DMS114 treated with DMSO at 0.1 percent for 48 hours (cell line): ENCODE data around the gene SUMF1.
"Not testable (repeated sequence)": the region's sequence is repeated elsewhere in the genome, so short reads cannot be mapped to it uniquely, and the experiment has no call there.

ENCODE experiments used
- DNase-seq: peaks from one replicate; lab custom pipeline; 2025; ENCODE audit not compliant: unreplicated experiment; lab: John Stamatoyannopoulos, UW

Gene SUMF1

DNA sequence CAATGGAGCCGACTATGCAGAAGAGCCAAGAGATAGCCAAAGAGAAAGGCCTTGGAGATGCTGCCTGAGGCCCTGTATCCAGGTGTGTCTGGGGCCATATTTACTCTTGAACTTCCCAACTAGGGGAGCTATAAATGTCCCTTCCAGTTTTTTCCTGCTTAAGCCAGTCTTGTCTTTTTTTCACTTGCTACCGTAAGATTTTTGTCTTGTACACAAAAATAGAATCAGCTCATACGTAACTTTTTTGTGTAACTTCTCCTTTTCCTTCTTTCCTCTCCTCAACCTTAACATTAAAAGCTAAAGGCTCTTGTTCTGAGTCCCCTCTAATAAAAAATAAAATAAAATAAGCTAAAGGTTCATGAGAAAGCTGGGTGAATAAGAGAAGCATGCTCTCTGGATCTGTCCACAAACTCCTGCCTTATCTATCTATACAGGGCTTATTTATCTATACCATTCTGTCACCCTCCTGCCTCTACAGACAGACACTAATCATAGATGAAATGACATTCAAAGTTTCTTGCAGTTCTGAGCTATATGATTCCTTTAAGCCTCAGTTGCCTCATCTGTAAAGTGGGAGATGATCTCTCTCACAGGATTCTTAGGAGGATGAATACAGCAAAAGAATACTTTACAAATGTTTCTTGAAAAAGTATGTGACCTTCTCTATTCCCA is 4.6 kb downstream of the SUMF1 start:
- no peak for DNase-seq

DNA sequence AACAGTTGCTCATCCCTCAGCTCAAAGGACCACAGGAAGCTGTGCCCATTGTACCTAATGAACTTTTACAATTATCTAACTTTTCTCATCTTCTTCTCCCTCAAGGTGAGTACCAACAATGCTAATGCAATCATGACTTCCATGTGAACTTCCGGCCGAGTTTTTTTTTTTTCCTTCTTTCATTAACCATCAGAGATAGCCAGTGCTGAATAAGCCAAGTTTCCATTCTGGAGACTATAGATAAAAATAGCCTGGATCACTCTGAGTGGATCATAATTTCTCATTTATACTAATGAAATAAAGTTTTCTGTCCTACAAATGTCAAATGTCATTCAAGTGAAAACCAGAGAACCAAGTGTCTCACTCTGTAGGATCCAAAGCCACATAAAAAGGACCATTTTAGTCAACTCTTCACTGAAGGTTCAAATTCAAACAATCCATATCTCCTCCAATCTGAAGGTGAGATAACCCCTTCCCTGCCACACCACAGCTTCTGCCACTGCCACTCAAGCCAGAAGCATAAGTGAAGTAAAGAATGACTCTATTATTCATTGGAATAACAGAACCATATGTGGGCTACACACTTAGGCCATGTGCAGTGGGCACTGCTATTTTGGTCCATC is 5.5 kb downstream of the SUMF1 start:
- DNase-seq: no peak

DNA sequence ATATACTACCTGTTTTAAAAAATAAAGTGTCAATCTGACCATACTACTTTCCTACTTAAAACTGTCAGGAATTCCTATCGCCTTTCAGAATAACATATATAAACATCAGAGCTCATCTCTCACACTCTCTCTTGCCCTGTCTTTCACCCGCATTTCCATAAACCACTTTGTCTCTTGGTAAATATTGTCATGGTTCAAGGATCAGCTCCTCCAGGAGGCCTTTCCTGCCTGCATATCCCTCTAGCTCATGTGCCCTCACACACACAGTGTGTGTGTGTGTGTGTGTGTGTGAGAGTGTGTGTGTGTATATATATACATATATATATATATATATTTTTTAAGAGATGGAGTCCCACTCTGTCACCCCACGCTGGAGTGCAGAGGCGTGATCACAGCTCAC is 6.7 kb downstream of the SUMF1 start:
- no peak for DNase-seq

DNA sequence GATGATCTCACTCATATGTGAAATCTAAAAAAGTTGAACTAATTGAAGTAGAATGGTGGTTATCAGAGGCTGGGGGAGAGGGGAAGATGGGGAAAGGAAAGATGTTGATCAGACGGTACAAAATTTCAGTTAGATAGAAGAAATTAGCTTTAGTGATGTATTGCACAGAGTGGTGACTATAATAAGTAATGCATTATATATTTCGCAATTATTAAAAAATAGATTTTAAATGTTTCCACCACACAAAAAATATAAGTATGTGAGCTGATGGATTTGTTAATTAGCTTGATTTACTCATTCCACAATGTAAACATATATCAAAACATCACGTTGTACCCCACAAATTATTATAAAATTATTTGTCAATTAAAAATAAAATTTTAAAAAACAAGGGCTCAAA is 8.1 kb downstream of the SUMF1 start:
- no peak for DNase-seq

DNA sequence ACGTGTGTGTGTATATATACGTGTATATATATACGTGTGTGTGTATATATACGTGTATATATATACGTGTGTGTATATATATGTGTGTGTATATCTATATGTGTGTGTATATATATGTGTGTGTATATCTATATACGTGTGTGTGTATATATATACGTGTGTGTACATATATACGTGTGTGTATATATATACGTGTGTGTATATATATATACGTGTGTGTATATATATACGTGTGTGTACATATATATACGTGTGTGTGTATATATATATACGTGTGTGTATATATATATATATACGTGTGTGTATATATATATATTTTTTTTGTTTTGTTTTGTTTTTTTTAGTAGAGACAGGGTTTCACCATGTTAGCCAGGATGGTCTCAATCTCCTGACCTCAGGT is 10.3 kb downstream of the SUMF1 start:
- DNase-seq: not testable (repeated sequence)

DNA sequence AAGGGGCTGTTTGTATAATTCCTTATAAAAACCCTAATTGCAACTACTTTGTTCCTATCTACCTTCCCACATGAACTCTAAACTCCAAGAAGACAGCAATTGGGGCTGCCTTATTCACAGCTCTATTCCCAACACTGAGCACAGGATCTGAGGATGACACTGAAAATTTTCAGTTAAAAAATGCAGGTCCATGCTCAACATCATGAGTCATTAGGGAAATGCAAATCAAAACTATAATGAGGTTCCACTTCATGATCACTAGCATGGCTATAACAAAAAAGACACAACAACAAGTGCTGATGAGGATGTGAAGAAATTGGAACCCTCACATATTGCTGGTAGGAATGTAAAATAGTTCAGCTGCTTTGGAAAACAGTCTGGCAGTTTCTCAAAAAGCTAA is 12.9 kb downstream of the SUMF1 start:
- DNase-seq: no peak

DNA sequence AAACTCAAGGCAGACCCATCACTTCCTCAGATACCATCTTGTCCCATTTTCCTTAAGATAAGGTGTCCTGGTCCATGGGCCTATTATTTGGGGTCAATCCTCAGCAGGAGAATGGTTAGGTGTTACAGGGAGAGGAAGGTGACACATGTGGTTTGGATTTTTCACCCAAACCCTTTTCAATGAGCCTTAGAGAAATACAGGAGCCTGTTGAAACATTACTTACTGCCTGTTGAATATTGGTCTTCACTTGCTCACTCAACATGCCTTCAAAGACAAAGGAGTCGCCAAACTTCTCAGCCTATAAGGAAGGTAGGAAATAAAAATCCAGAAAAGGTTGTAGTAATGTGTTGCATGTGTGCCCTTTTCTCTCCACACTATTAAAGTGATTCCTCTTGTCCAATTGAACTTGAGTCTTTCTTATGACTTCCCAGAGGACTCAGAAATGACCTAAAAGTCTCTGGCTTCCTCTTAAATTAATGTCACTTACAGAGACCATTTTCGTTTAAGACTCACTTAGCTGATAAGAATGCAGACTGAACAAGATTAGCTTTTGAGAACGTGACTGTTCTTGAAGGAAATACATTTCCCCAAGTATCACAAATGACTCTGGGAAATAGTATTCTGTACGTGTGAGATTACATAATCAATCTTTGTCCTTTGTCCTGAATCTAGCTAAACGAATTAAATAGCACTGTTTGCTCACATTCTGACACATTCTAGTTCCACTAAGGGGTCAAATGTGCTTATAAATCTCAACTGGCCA is 17.8 kb downstream of the SUMF1 start:
- no peak for DNase-seq

DNA sequence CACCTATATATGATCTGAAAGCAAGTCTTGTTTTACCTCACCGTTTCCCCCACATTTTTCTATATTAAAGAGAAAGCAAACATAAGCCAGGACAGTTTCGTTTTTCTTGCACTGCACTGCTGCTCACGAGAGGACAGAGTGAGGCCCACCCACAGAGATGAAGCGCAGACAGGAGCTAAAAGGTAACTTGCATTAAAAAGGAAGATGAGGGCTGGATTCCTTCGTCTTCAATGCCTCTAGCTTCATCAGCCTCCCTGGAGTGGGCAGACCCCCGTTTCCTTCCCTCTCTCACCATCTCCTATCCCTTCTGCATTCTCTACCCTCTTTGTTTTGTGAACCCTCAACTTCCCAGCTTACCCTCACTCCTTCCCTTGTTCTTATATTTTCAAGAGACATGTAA is 18.9 kb downstream of the SUMF1 start:
- DNase-seq: no peak

DNA sequence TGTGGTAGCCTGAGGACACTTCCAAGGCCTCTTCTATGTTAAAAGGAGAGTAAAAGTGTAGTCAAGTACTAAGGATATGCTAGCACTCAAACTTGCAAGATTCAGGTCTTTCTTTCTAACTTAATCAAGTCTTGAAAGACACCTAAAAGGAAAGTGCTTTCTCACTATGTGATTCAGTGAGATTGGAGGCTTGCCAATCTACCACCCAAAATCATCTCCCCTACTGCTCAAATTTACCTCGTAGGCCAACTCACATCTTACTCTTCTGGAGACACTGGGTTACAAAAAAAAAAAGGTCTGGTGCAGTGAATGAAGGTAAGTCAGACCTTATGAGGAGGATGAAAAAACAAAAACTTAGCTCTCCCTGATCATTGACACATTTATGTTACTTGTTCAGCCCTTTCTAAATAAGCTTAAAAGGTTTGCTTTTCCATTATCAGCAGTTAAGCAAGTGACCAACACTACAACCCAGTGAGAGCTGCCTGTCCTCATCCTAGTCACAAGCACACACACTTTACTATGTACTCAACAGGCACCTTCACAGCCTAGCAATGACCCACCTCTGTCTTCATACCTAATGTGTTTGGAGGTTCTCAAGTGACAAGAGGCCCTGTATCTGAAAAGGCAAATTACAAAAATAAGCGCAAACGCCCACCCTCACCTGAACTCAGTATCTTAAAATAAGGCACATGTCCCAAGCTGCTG is 19.6 kb downstream of the SUMF1 start:
- DNase-seq: no peak

DNA sequence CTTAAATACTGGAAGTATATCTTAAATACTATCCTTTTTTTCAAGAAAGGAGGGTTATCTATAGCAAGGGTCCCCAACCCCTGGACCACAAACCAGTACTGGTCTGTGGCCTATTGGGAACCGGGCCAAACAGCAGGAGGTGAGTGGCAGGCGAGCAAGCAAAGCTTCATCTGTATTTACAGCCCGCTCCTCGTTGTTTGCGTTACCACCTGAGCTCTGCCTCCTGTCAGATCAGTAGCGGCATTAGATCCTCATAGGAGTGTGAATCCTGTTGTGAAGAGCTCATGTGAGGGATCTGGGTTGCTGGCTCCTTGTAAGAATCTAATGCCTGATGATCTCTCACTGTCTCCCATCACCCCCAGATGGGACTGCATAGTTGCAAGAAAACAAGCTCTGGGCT is 26.1 kb downstream of the SUMF1 start:
- DNase-seq: no peak

DNA sequence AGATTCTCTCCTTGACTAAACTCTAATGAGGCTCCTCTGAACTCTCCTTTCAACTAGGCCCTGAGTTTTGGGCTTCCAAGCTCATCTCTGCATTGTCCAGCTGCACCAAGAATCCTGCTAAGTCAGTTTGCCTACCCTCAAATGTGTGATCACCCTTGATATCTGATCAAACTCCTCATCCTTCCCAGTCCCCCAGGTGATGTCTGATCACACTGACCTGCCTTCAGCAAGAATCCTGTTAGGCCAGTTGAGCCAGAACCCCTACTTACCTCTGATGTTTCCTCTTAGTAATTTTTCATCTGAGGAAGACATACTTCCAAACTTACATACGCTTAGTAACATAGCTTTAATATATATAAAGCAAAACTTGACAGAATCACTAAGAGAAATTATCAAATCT is 28.8 kb downstream of the SUMF1 start:
- no peak for DNase-seq

DNA sequence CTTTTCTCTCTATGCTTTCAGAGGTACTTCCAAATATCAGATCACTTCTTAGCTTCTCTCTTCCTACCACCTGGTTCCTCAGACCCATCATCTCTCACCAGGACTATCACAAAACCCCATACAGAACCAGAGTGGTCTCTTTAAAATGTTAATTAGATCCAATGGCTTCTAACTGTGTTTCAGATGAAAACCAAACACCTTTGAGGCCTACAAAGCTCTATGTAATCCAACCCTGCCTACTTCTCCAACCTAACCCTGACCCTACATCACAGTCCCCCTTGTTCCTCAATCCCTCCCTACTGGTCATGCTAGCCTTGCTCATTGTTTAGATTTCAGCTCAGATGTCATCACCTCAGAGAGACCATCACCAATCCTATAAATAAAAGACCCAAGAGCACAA is 34.8 kb downstream of the SUMF1 start:
- DNase-seq: no peak

DNA sequence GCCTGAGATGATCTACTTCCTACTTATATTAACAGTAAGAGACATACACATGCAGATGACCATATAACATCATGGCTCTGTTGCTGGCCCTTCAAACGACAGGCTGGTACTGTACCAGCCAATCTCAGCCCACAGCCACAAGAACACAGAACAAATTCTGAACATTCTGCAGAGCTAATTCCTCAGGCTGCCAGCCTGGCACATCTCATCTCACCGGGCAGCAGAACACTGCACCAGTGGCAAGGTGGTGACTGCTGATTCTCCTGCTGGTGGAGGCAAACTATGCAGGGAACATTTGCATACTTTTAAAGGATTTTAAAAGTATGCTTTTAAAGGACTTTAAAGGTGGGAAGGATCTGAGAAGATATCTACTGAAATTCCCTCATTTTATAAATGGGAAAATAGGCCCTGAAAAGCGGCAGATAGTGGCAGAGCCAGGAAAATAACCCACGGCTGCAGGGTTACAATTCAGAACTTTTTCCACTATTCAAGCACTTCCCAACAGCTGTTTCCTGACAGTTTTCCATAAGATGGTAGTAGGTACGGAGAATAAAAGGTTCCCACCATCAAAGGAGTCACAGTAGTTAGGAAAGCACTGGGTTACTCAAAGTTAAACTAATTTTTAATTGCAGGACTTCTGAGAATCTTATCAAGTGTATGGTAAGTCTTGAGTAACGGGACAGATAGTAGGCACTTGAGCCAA is 37.3 kb downstream of the SUMF1 start:
- DNase-seq: no peak

DNA sequence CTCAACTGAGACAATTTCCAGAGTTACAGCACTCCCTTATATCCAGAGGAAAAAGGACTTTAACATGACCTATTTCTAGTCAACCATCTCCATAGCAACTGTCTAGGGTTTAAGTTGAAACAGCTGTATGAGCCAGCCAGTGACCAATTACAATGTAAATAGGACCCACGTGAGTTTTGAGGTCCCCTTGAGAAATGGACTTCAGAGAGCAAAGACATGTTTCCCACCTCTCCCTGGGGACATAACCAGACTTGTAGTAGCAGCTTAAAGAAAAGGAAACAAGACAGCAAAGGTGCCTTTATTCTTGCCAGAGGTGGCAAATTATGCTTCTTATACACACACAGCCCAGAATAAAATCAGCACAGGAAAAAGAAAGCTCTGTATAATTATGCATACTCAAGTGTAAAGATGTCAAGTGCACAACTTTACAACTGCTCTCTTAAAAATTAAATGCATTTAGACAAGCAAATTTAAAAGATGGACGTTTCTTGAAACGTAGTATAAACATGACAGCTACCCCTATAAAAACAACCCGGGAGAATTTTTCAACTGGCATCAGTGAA is 40.2 kb downstream of the SUMF1 start:
- DNase-seq: no peak

DNA sequence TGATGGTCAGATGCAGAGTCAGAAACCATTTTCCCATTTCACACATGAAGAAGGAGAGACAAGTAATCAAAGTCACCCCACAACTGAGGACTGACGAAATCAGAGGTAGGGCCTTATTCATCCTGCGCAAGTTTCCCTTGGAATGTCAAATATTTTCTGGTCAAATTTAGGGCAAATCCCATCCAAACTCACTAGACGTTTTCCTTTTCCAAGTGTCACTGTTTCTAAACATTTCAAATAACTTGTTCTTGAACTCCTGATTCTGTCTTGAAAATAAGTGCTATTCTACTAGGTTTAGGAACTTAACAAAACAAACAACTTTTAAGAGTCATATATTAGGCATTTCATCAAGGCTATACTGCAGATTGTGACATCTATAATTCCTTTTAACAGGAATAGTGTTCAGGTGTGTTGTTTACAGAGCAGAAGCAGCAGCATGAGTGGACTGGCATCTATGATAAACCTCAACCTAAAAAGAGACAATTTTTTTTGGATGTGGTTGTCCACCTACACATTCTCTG is 40.7 kb downstream of the SUMF1 start:
- no peak for DNase-seq

DNA sequence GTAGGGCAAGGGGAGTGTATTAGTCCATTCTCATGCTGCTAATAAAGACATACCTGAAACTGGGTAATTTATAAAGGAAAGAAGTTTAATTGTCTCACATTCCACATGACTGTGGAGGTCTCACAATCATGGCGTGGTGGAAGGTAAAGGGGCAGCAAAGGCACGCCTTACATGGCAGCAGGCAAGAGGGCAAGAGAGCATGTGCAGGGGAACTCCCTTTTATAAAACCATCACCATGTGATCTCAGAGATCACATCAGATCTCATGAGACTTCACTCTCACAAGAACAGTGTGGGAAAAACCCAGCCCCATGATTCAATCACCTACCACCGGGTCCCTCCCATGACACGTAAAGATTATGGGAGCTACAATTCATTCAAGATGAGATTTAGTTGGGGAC is 41.4 kb downstream of the SUMF1 start:
- DNase-seq: no peak

DNA sequence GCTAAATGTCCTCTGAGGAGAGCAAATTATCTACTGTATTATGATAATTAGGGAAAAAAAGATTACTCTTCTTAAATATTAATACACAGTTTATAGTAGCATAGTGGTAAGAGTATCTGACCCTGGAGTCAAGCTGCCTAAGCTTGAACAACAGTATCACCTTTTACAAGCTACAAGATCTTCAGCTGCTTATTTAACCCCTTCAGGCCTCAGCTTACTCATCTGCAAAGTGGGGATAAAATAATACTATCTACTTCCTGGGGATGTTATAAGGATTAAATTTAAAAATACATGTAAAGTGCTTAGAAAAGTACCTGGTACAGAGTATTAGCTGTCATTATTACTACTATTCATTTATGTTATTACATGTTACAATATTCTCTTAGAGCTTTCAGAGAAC is 42.0 kb downstream of the SUMF1 start:
- no peak for DNase-seq

DNA sequence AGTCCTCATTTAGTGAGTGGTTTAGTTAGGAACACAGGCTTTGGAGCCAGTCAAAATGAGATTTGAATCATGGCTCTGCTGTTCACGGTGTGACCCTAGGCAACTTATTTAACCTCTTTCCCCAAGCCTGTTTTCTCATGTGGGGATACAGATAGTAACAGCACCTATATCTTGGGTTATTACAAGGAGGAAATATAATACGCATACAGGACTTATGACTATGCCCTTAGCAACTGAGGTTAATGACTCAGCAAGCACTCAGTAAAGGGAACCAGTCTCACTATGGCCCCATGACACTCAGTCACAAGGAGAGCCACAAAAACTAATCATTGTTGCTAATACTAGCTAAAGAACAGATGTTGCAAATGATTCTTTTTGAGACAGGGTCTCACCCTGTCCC is 45.9 kb downstream of the SUMF1 start:
- DNase-seq: no peak

DNA sequence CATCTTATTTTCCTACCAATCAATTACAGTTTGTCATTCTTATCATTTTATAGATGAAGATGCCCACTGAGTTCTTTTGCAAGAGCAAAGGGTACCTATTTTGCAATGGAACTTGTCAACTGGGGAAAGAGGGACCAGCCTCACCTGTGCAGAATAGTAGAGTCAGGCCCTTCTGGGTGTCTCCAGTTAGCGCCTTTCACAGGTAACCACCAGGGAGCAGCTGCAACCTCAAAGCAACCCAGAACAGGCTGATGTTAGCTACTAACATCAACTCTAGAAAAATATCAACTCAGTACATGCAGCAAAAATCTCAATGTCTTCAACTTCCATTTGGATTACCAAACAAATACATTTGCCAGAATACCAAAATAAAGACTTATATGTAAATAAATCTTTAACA is 47.1 kb downstream of the SUMF1 start:
- DNase-seq: no peak

DNA sequence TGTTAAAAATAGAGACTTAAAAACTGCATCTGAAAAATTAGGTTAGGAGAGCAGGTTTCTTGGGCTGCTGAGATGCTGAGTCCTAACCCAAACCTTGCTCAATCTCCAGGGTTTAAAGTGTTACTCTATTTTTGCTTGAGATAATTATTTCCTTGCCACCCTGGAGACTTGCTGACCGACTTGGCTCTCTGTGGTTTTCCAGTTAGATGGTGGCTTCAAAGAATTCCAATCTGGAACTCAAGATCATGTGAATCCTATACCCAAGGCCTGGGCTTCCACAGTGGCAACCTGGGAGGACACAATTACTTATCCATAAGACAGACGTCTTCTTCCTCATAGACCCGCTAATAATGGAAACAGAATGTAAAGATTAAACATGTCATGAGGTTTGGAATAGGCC is 47.7 kb downstream of the SUMF1 start:
- no peak for DNase-seq

DNA sequence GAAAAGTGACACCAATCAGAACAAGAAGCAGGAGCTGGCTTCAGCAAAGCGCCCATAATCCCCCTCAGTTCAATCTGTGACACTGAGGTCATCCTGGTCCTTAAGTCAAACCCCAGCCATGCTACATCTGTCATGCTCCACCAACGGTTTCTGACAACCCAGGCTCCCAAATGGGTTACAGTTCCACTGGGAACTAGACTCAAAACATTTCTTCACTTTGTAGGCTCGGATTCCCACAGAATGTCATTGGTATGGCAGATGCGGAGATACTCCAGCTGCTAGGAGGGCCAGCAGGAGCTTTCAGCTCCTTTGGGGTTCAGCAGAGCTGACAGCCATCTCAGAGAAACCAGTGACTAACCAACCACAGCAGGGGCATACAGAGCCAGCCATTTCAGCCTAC is 48.9 kb downstream of the SUMF1 start:
- DNase-seq: no peak
